ENCODE data around the gene CDYL. TPM values are rescaled to one million over a fixed set of nuclear protein-coding genes. Genes with fewer than 3 reads are reported as not detected.
A peak's percentile ranks its signal among the peaks of the same experiment; 100 is the strongest.

CDYL gene
- total RNA-seq, 1 experiment from 2014 or later = 50.3 TPM

- in situ Hi-C loops (cut with HindIII; ENCODE audit: low pct_unique_long_range_greater_than_20kb, low sequenced_read_pairs) = no loop called here
- DNase-seq (ENCODE audit: low read depth, low spot score) = no peak
These were observed 14.1 kb downstream of the CDYL start for GRCh38 chr6:4790158-4790899.

GRCh38 chr6:4794140-4794707 is 18.0 kb downstream of the CDYL start:
- DNase-seq (ENCODE audit: low read depth, low spot score) = no peak
- in situ Hi-C loops (cut with HindIII; ENCODE audit: low pct_unique_long_range_greater_than_20kb, low sequenced_read_pairs) = no loop called here

GRCh38 chr6:4797587-4797986 is 21.4 kb downstream of the CDYL start:
- in situ Hi-C loops (cut with HindIII; ENCODE audit: low pct_unique_long_range_greater_than_20kb, low sequenced_read_pairs) = no loop called here
- DNase-seq (ENCODE audit: low read depth, low spot score) = no peak

- DNase-seq (ENCODE audit: low read depth, low spot score) = no peak
- in situ Hi-C loops (cut with HindIII; ENCODE audit: low pct_unique_long_range_greater_than_20kb, low sequenced_read_pairs) = no loop called here
These were observed 23.7 kb downstream of the CDYL start for GRCh38 chr6:4799912-4800311.

GRCh38 chr6:4800662-4801061 is 24.5 kb downstream of the CDYL start:
- no peak for DNase-seq (ENCODE audit: low read depth, low spot score)
- in situ Hi-C loops (cut with HindIII; ENCODE audit: low pct_unique_long_range_greater_than_20kb, low sequenced_read_pairs) = no loop called here

- in situ Hi-C loops (cut with HindIII; ENCODE audit: low pct_unique_long_range_greater_than_20kb, low sequenced_read_pairs) = no loop called here
- no peak for DNase-seq (ENCODE audit: low read depth, low spot score)
These were observed 25.4 kb downstream of the CDYL start for GRCh38 chr6:4801491-4802110.

- DNase-seq (ENCODE audit: low read depth, low spot score) = no peak
- in situ Hi-C loops (cut with HindIII; ENCODE audit: low pct_unique_long_range_greater_than_20kb, low sequenced_read_pairs) = no loop called here
These were observed 26.2 kb downstream of the CDYL start for GRCh38 chr6:4802312-4802935.

- in situ Hi-C loops (cut with HindIII; ENCODE audit: low pct_unique_long_range_greater_than_20kb, low sequenced_read_pairs) = no loop called here
- no peak for DNase-seq (ENCODE audit: low read depth, low spot score)
These were observed 27.1 kb downstream of the CDYL start for GRCh38 chr6:4803343-4803744.

- peak; percentile 94 for DNase-seq (ENCODE audit: low read depth, low spot score)
- in situ Hi-C loops (cut with HindIII; ENCODE audit: low pct_unique_long_range_greater_than_20kb, low sequenced_read_pairs) = no loop called here
These were observed 27.9 kb downstream of the CDYL start for GRCh38 chr6:4804095-4804494.

GRCh38 chr6:4805553-4806336 is 29.5 kb downstream of the CDYL start:
- peak; percentile 71 for DNase-seq (ENCODE audit: low read depth, low spot score)
- in situ Hi-C loops (cut with HindIII; ENCODE audit: low pct_unique_long_range_greater_than_20kb, low sequenced_read_pairs) = no loop called here

- no peak for DNase-seq (ENCODE audit: low read depth, low spot score)
- in situ Hi-C loops (cut with HindIII; ENCODE audit: low pct_unique_long_range_greater_than_20kb, low sequenced_read_pairs) = no loop called here
These were observed 30.1 kb downstream of the CDYL start for GRCh38 chr6:4806337-4806725.

- no peak for DNase-seq (ENCODE audit: low read depth, low spot score)
- in situ Hi-C loops (cut with HindIII; ENCODE audit: low pct_unique_long_range_greater_than_20kb, low sequenced_read_pairs) = no loop called here
These were observed 30.6 kb downstream of the CDYL start for GRCh38 chr6:4806791-4807190.

GRCh38 chr6:4808396-4808795 is 32.2 kb downstream of the CDYL start:
- in situ Hi-C loops (cut with HindIII; ENCODE audit: low pct_unique_long_range_greater_than_20kb, low sequenced_read_pairs) = no loop called here
- DNase-seq (ENCODE audit: low read depth, low spot score) = no peak

GRCh38 chr6:4809999-4810918 is 34.1 kb downstream of the CDYL start:
- DNase-seq (ENCODE audit: low read depth, low spot score) = no peak
- in situ Hi-C loops (cut with HindIII; ENCODE audit: low pct_unique_long_range_greater_than_20kb, low sequenced_read_pairs) = no loop called here

- no peak for DNase-seq (ENCODE audit: low read depth, low spot score)
These were observed 35.9 kb downstream of the CDYL start for GRCh38 chr6:4812068-4812467.

GRCh38 chr6:4813055-4813454 is 36.9 kb downstream of the CDYL start:
- in situ Hi-C loops (cut with HindIII; ENCODE audit: low pct_unique_long_range_greater_than_20kb, low sequenced_read_pairs) = no loop called here
- no peak for DNase-seq (ENCODE audit: low read depth, low spot score)

More at GRCh38 chr6:4812068-4812467, 35.9 kb downstream of the CDYL start:
- in situ Hi-C loops (cut with HindIII; ENCODE audit: low pct_unique_long_range_greater_than_20kb, low sequenced_read_pairs) = no loop called here

- DNase-seq (ENCODE audit: low read depth, low spot score) = no peak
These were observed 38.0 kb downstream of the CDYL start for GRCh38 chr6:4814212-4814611.

More at GRCh38 chr6:4814212-4814611, 38.0 kb downstream of the CDYL start:
- in situ Hi-C loops (cut with HindIII; ENCODE audit: low pct_unique_long_range_greater_than_20kb, low sequenced_read_pairs) = no loop called here

Measured in SK-MEL-5 (cell line).